ENCODE results near the gene MEIOSIN. TPM values are rescaled to one million over a fixed set of nuclear protein-coding genes. Genes with fewer than 3 reads are reported as not detected.
A peak's percentile ranks its signal among the peaks of the same experiment; 100 is the strongest.
"Not testable (repeated sequence)": the region's sequence is repeated elsewhere in the genome, so short reads cannot be mapped to it uniquely, and the experiment has no call there.

Gene MEIOSIN, protein sequence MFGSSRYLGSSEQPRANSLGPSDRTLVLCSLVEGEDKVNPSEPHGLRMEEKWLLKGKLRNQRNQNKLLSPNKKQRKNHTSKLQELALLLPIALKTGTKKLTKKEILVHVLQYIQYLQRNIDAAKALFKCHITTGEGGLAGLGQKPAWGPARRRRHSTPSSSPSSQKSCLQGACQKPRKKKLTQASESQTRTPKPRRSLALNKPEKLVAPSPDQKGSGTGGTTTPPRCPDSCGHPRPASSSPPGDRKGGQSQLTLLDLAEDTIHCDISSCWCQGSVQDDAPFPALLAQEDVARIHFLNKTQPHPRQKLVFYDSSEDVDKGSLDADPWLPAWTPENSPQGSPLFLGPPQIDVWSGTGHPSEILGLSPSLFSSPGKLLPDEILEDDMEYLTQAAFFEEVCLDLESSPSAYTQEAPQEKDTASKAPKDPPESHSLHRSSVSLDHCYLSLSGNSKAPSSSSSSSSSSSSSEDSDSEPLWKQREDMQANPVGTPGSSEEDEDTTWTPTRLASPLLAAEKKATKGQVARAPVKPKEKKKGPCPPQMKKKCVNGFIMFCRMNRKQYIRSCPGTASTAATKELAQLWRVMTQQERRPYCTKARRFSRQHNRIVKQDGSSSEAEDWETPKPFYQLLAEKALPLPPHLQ
- not detected in 2 replicates for total RNA-seq

DNA sequence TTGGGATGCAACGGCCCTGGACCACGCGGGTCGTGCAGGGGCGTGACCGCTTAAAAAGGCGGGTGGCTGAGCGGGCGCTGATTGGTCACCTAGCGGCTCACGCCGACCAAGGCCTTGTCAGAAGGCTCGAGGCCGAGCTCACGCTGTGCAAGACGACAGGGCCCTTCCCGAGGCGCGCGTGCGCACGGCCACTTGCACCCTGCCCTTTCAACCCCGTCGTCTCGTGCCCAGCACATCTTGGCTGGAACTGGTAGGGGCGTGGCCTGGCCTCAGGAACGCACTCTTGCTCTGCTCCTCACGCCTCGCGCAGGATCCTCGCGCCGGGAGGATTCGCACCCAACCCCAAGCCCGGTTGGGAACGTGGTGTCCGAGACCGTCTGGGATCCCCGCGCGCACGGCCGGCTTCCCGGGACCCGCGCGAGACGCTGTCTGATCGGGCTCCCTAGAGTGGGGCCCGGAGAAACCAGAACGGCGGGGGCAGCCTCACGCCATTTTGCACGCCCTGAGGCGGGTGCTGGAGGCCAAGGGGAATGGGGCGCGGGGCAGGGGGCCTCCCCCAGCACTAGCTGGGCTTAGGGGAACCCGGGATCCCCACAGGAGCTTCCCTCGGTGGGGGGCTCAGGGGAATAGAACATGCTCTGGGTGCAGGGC is at the start of gene MEIOSIN:
TSS of gene MEIOSIN (plus strand) at position 280 of the 651 bp plus-strand sequence. CDS start 1,938 bp downstream, outside the sequence.
- DNase-seq (ENCODE audit: low read depth in 2 of 2) = no peak

DNA sequence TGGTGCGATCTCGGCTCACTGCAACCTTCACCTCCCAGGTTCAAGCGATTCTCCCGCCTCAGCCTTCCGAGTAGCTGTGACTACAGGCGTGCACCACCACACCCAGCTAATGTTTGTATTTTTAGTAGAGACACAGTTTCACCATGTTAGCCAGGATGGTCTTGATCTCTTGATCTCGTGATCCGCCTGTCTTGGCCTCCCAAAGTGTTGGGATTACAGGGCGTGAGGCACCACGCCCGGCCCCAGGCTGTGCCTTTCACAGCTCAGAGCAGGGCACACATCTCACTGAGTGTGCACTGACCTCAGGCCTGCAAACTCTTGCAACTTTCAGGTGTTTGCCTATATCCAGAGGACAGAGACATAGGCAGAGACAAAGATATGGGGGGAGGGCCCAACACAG is 48.2 kb upstream of the MEIOSIN start:
- DNase-seq (ENCODE audit: low read depth in 2 of 2) = not testable (repeated sequence)

DNA sequence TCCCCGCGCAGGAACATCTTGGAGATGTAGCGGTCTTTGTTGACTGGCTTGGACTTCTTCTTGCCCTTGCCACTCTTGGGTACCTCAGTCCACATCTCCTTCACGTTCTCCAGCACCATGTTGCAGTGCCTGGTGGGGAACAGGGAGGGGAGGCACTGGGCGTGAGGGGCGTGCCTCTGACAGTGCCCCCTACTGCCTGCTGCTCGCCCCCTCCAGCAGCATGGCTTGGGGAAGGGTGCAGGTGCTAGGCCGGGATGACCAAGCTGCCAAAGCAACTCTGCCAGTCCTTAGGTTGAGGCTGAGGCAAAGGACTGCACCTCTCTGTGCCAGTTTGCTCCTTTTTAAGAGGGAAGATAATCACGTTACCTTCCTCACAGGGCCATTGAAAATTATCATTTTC is 45.6 kb upstream of the MEIOSIN start:
- DNase-seq (ENCODE audit: low read depth in 2 of 2) = no peak

DNA sequence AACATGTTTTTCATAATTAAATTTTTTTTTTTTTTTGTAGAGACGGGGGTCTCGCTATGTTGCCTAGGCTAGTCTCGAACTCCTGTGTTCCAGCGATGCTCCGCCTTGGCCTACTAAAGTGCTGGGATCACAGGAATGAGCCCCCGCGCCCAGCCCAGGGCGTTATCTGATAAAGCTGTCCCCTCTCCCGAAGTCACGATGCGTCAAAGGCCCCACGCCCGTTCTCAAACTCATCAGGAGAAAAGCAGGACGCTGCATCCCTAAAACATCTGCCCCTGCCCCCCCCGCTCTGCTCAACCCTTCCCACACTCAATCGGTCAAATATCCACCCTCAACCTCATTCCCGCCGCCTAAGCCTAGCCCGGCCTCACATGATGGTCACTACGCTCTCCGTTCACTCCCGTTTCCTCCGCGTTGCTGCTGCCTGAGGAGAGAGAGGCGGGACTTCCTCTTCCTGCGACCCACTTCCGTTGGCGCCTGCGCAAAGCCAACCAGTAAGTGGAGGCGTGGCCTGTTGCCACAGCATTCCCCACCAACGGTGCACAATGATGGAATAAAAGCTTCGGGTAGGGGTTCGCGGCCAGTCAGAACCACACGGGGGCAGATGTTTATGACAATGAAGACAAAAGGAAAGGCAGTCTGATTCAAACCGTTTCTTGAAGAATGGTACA is 41.6 kb upstream of the MEIOSIN start, which contains the start of gene SNRPD2:
TSS of gene SNRPD2 (minus strand) at position 438 of the 671 bp plus-strand sequence. CDS start at position 373, 65 bp downstream.
- DNase-seq (ENCODE audit: low read depth in 2 of 2) = peak; percentile 93 to 97

DNA sequence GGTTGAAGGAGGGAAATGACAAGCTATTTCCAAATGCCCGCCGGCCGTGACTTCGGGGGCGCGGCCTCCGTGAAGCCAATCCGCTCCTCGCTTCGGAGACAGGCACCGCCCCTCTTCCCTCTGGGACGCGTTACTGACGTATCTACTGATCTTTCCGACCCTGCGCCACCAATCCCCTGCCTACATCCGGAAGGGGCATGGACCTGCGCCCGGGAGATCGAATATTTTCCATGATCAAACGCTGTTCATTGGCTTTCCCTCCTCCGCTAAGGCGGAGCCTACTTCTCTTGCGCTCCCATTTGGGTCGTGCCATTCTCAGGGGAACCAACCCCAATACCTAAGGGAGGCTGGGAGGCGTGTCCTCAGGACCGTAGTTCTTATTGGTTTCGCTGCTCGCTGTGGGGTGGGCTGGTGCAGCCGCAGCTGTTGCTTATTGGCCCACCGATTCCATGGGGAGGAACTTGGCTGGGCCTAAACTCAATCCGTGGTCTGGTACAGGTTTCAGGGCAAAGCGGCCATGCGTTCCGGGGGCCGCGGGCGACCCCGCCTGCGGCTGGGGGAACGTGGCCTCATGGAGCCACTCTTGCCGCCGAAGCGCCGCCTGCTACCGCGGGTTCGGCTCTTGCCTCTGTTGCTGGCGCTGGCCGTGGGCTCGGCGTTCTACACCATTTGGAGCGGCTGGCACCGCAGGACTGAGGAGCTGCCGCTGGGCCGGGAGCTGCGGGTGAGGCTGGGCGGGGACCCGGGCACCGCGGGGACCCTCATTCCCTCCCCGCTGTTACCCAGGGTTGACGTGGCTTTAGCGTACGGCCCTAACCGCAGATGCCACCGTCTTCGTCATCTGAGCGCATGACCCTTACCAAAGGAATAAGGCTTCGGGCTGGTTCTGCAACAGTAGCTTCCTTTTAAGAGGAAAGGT is 40.8 kb upstream of the MEIOSIN start, which contains the start of gene QPCTL:
TSS of gene QPCTL (plus strand) at position 480 of the 919 bp plus-strand sequence. CDS start at position 518, 38 bp downstream.
- peak; percentile 100 for DNase-seq (ENCODE audit: low read depth in 2 of 2)

DNA sequence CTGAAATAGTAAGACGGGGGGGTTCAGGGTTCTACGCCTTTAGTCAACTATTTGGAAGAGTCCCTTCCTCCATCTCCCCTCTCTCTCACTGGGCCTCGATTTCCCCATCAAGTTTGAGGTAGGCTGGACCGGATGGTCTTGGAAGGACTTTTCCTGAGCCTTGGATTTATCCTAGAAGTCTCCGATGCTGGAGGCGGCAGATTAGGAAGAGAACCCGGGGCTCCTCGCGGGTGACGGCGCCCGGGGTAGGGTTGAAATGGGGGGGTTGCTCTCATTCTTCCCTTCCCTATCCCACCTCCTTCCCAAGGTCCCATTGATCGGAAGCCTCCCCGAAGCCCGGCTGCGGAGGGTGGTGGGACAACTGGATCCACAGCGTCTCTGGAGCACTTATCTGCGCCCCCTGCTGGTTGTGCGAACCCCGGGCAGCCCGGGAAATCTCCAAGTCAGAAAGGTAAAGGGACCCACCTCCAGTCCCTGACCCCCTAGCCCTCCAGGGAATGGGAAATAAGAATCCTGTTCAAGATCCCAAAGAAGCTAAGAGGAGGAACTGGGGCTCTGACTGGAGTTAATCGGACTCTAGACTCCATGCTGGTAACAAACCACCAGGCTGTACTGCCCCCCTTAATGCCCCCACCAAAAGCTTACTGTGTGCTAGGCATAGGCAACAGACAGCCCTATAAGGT is 40.0 kb upstream of the MEIOSIN start:
- DNase-seq (ENCODE audit: low read depth in 2 of 2) = peak; percentile 50 to 78

DNA sequence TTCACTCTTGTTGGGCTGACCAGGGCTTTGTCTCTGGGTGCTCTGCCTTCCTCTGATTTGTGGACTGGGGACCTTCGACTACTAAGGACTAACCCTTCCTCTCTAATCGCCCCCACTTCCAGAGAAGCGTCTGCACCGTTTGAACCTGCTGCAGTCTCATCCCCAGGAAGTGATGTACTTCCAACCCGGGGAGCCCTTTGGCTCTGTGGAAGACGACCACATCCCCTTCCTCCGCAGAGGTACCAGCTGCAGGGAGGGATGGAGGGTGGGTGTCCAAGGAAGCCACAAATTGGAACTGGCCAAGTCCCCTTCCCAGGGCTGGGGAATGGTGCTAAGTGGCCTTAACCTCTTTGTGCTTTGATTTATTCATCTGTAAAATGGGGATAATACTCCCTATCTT is 31.6 kb upstream of the MEIOSIN start:
- DNase-seq (ENCODE audit: low read depth in 2 of 2) = no peak

DNA sequence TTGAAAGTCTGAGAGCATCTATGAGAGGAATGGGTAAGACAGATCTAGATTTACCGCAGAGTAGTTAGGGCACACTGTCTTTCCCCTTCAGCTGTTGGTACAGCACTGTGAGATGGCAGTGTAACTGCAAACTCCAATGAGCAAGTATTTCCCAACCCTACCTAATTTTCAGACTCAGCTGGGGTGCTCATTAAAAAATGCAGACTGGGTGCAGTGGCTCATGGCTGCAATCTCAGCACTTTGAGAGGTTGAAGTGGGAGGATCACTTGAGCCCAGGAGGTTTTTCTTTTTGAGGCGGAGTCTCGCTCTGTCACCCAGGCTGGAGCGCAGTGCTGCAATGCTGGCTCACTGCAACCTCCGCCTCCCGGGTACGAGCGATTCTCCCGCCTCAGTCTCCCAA is 28.1 kb upstream of the MEIOSIN start:
- no peak for DNase-seq (ENCODE audit: low read depth in 2 of 2)

DNA sequence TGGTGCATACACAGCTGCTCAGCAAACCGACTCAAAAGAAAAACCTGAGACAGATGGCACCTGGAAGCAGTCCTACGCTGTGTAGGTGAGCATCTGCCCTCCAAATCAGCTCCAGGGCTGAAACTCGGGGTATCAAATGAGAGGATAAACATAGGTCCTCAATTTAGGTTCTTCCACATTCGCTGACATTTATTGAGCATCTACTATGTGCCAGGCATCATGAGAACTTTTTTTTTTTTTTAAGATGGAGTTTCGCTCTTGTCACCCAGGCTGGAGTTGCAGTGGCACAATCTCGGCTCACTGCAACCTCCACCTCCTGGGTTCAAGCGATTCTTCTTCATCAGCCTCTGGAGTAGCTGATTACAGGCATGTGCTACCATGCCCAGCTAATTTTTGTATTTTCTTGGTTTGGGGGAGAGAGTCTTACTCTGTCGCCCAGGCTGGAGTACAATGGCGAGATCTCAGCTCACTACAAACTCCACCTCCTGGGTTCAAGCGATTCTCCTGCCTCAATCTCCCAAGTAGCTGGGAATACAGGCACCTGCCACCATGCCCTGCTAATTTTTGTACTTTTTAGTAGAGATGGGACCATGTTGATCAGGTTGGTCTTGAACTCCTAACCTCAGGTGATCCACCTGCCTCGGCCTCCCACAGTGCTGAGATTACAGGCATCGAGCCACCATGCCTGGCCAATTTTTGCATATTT is 27.4 kb upstream of the MEIOSIN start:
- no peak for DNase-seq (ENCODE audit: low read depth in 2 of 2)

DNA sequence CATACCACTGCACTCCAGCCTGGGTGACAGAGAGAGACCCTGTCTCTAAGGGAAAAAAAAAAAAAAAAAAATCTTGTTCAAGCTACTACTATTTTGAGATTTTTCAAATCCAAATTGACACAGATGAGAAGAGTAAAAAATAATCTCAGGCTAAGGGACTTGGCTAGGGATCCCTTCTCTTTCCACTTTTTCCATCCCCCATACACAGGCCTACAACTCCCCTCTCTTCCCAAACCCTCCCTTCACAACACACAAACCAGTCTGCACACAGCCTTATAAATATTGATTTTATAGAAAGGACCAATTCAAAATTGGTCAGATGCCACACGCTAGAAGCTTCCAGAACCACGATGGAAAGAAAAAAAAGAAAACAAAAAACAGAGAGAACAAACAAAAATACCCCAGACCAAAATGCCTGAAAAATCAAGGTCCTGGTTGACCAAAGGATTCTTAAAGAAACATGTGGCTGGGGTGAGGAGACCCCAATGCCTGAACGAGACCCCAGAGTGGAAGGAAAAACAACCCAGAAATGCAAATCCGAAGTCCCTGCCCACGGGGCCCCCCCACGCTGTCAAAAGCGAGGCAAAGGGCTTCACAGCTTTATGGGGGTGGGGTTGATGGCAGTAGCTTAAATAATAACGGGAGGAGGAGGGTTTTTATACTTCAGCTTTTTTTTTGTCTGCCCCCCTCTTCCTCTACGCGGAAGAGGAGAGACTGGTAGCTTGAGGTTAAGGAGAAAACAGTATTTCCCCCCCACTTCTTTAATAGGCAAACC is 22.7 kb upstream of the MEIOSIN start:
- no peak for DNase-seq (ENCODE audit: low read depth in 2 of 2)

DNA sequence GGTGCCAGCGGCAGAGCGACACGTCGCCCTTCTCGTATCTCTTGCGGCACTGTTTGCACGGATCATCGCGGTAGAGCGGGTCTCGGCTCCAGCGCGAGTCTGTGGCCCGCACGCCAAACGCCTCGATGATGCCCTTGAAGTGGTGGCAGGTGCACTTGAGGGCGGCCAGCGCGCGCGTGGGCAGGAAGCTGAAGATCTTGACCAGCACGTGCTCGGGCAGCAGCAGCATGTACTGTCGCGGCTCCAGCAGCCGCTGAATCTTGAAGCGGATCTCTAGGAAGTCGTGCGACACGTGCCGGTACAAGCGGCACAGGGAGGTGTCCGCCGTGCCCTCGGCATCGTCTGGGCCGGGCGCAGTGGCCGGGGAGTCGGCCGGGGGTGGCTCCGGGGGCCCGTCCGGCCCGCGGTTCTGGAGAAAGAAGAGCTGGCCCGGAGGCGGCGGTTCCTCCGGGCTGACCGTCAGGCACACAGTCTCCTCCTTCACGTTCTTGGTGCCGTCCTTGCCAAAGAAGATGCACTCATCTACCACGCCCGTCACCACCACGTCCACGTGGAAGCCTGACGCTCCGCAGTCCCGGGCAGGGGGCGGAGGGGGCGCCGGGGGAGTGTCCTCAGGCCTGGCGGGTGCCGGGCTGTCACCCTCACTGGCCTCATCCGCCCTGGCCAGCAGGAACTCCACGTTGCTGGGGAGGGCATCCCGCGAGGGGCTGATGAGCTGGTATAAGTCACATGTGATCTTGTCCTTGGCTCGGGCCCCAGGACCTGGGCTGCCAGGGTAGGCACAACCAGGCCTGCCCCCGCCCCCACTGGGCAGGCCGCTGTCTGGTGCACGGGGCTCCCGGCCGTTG is 21.2 kb upstream of the MEIOSIN start:
- DNase-seq (ENCODE audit: low read depth in 2 of 2) = no peak

DNA sequence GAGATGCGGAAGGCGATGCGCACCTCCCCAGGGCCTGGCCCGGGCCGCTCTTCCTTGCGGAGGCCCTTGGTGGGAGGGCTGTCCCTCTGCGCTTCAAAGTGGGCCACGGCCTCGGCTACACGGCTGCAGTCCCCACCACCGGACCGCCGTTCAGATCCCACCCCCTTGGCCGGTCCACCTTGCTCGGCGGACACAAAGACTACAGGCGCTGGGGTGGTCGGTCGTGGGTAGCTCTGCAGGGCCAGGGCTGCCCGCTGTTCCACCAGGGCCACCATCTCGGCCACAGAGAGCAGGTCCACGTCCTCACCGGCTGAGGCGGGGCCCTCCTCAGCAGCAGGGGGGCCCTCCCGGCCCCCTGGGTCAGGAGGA is 20.6 kb upstream of the MEIOSIN start:
- DNase-seq (ENCODE audit: low read depth in 2 of 2) = no peak

DNA sequence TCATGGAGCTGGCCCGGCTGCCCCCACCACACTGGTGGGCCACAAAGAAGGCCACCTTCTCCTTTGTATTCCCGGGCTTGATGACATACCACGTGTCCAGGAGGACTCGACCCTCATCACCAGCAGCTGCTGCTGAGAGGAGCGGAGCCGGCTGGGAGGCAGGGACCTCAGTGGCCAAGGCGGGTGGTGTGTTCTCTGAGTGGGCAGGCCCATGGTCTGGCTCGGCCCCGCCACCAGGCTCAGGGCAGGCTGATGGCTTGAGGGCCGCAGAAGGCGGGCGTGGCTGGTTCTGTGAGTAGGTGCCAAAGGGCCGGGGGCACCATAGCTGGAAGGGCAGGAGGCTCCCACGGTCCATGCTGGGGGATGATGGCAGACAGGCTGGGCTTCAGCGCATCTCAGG is 20.1 kb upstream of the MEIOSIN start:
- DNase-seq (ENCODE audit: low read depth in 2 of 2) = no peak

DNA sequence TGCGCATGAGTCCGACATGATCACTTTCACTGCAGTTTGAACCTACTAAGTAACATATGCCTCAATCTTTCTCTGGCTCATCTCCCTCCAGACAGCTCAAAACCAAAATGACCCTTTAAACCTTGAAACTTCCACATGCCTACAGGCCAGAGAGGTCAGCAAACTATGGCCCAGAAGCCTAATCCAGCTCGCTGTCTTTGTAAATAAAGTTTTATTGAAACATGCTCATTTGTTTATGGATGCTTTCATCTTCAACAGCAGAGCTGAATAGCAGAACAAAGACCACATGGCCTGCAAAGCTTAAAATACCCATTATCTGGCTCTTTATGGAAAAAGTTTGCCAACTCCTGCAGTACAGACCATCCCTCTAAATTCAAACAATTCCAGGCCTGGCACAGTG is 18.1 kb upstream of the MEIOSIN start:
- no peak for DNase-seq (ENCODE audit: low read depth in 2 of 2)

DNA sequence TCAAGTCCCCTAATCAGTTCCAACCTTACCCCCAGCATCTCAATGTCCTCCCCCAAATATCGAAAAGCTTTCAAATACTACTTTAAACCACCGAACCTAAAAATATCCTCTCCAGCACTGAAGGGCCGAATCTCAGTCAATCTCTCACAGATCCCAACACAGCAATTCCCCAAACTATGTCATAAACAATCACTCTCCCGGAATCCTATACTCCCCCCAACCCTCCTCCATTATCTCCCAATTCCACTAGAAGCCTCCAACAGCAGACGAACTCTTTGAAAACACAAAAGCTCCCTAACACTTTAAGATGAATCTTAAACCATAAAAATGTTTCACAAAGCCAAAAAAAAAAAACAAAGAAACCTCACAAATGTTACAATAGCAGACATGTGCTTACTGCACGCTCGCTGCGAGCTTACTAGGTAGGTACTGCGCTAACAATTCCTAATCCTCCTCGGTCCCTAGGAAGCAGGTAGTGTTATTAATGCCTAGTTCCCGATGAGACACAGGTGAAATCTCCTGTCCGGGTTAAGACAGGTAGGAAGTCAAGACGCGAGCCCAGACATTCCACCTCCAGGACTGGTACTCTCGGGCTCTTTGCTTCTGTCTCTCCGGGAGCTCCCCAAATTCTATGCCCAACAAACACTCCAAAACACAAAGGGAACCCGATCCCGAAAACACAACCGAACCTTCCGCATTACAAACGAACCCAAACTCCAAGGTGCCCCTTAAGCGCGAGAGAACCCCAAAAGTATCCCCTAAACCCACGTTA is 16.7 kb upstream of the MEIOSIN start:
- peak; percentile 22 to 32 for DNase-seq (ENCODE audit: low read depth in 2 of 2)

DNA sequence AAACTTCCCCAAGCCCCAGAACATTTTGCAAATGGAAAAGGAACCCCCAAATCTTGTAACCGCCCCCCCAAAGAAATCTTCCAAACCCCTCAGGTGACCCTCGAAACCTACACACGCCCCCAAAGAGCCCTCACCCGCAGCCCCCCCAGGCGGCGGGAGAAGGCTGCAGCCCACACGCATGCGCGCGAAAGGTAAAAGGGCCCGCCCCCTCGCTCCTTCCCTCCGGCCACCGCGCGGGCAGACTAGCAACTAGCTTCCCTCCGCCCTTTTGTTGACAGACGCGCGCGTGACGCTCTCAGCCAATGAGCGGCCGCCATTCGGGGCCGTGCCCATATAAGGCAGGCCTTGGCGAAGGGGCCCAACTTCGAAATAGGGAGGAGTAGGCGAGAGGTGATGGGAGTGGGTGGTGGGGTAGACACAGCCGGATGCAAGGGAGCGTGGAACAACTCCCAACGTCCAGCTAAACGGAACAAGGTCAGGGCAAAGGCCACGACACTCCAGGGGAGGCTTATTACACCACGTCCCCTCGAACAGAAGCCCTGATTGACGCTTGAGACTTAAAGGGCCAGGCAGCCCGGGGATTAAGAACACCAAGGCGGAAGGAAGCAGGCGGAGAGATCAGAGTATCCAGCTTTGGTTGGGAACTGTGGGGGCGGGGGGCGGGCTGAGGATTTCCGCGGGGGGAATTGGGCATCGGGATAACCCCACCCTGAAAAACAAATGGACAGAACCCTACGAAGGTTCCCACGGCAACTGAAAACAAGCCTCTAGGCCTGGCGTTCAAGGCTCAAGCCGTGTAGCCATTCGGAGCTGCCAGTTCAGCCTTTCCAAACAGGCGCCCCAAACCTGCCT is 15.9 kb upstream of the MEIOSIN start:
- peak; percentile 99 for DNase-seq (ENCODE audit: low read depth in 2 of 2)

Data from dermis microvascular lymphatic vessel endothelial cell (primary cell).